Tibial nerve (tissue), 4 donors: Measurements from ENCODE around the gene SLC16A8.

Experiments
- EP300 ChIP-seq, 2 donors: sonication (generic); formaldehyde crosslinking; IDR thresholded peaks; one replicate each; pipeline ENCODE4 v1.6.1; 2017; ENCODE audit warnings: antibody characterized with exemption in 2 of 2, mild to moderate bottlenecking in 1 of 2
- POLR2A ChIP-seq, 2 donors: fragments of 450-650 bp; IDR thresholded peaks; one replicate each; pipeline ENCODE4 v1.6.1; 2017; ENCODE audit warnings: antibody characterized with exemption in 2 of 2, mild to moderate bottlenecking in 2 of 2, moderate library complexity in 2 of 2
- TF ChIP-seq, protein P1 (sequence below), 5 experiments: fragments of 200-600 bp in 3 of 5; fragments of 450-650 bp in 2 of 5; sonication (generic) in 3 of 5; IDR thresholded peaks; one replicate each; pipeline ENCODE4 v1.5.1; 2016 to 2019; ENCODE audit warnings: antibody characterized with exemption in 5 of 5, mild to moderate bottlenecking in 3 of 5, moderate library complexity in 2 of 5

DNA sequence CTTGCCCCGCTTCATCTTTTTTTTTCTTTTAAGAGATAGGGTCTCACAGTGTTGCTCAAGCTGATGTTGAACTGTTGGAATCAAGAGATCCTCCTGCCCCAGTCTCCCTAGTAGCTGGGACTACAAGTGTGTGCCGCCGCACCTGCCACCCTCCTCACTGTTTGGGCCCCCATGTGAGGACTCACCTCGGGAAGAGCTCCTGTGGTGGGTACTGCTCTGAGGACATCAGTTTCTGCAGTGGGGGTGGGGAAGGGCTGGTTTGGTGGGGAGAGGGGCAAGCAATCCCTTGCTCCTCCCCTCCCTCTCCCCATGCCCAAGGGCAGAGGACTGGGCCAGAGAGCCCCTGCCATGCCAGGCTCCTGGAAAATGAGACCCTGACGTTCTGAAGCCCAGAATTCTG lies 1.5 kb upstream of the SLC16A8 start:
- TF ChIP-seq, protein P1, sequence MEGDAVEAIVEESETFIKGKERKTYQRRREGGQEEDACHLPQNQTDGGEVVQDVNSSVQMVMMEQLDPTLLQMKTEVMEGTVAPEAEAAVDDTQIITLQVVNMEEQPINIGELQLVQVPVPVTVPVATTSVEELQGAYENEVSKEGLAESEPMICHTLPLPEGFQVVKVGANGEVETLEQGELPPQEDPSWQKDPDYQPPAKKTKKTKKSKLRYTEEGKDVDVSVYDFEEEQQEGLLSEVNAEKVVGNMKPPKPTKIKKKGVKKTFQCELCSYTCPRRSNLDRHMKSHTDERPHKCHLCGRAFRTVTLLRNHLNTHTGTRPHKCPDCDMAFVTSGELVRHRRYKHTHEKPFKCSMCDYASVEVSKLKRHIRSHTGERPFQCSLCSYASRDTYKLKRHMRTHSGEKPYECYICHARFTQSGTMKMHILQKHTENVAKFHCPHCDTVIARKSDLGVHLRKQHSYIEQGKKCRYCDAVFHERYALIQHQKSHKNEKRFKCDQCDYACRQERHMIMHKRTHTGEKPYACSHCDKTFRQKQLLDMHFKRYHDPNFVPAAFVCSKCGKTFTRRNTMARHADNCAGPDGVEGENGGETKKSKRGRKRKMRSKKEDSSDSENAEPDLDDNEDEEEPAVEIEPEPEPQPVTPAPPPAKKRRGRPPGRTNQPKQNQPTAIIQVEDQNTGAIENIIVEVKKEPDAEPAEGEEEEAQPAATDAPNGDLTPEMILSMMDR (IDR thresholded peaks at IDR 0.05) = no peak
- no peak for TF ChIP-seq EP300 (IDR thresholded peaks at IDR 0.05)
- TF ChIP-seq POLR2A (IDR thresholded peaks at IDR 0.05) = no peak
